Pulmonary artery endothelial cell (primary cell): ENCODE results near the gene PODXL2. TPM values are rescaled to one million over a fixed set of nuclear protein-coding genes. Genes with fewer than 3 reads are reported as not detected.

Experiments used
- DNase-seq: peaks from one replicate; pipeline ENCODE4 v3.0.0-alpha.2; 2011; ENCODE audit warnings: low read depth, low spot score
- total RNA-seq: library from RNA; depleted of rRNA; stranded (reverse); fragments of >200 nt; gene quantifications from 2 replicates; pipeline ENCODE4 v1.2.3, GENCODE V29; 2014

PODXL2 gene
- 2.6 and 6.0 TPM in 2 replicates for total RNA-seq

GRCh38 chr3:127628788-127629466 is at the start of gene PODXL2:
PODXL2 (plus strand) TSS chr3:127629185; CDS start chr3:127629220, 35 bp downstream.
- DNase-seq, result no peak

GRCh38 chr3:127580327-127581060 is 48.5 kb upstream of the PODXL2 start:
- no peak for DNase-seq

GRCh38 chr3:127584734-127585133 is 44.3 kb upstream of the PODXL2 start:
- no peak for DNase-seq

GRCh38 chr3:127585163-127585812 is 43.7 kb upstream of the PODXL2 start:
- DNase-seq, result no peak

- no peak for DNase-seq
Observed at GRCh38 chr3:127585813-127586413, 43.1 kb upstream of the PODXL2 start.

- DNase-seq, result no peak
Observed at GRCh38 chr3:127587876-127588275, 41.1 kb upstream of the PODXL2 start.

GRCh38 chr3:127588806-127589577 is 40.0 kb upstream of the PODXL2 start:
- DNase-seq, result no peak

GRCh38 chr3:127589600-127590281 is 39.2 kb upstream of the PODXL2 start:
- no peak for DNase-seq

- DNase-seq, result no peak
Observed at GRCh38 chr3:127590282-127590592, 38.7 kb upstream of the PODXL2 start.

- peak; percentile 88 for DNase-seq
Observed at GRCh38 chr3:127590593-127591465, 38.2 kb upstream of the PODXL2 start, which contains the start of gene TPRA1. TPRA1 (minus strand) TSS chr3:127590733; CDS start chr3:127580146, 10,587 bp downstream.

GRCh38 chr3:127593178-127593577 is 35.8 kb upstream of the PODXL2 start:
- no peak for DNase-seq

GRCh38 chr3:127595303-127595702 is 33.7 kb upstream of the PODXL2 start:
- no peak for DNase-seq

GRCh38 chr3:127597020-127597771 is 31.8 kb upstream of the PODXL2 start:
- no peak for DNase-seq

GRCh38 chr3:127598841-127599570 is 30.0 kb upstream of the PODXL2 start:
- DNase-seq, result no peak

GRCh38 chr3:127600749-127601456 is 28.1 kb upstream of the PODXL2 start:
- no peak for DNase-seq

GRCh38 chr3:127604035-127604434 is 24.9 kb upstream of the PODXL2 start:
- DNase-seq, result no peak

- no peak for DNase-seq
Observed at GRCh38 chr3:127604546-127605165, 24.3 kb upstream of the PODXL2 start.
